ENCODE results near the gene DNM3.

DNA sequence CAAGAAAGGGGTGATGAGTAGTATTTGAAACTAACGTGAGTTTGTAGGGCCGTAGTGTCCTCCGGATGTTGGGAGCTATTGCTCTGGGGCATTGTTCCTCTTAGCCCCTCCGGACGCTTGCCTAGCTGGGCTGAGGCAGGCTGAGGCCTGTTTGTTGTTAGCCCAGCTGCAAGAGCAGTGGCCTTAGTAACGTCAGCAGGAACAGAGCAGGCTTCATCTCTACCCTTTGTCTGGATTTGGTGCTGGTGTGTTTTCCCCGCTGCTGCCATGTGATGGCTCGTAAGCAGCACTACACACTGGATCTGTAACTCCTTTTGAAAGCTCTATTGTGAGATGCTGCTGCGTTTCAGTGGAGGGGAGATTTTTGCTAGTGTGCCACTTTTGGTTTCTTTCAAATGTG lies 57.6 kb downstream of the DNM3 start:
- TF ChIP-seq, protein P1, sequence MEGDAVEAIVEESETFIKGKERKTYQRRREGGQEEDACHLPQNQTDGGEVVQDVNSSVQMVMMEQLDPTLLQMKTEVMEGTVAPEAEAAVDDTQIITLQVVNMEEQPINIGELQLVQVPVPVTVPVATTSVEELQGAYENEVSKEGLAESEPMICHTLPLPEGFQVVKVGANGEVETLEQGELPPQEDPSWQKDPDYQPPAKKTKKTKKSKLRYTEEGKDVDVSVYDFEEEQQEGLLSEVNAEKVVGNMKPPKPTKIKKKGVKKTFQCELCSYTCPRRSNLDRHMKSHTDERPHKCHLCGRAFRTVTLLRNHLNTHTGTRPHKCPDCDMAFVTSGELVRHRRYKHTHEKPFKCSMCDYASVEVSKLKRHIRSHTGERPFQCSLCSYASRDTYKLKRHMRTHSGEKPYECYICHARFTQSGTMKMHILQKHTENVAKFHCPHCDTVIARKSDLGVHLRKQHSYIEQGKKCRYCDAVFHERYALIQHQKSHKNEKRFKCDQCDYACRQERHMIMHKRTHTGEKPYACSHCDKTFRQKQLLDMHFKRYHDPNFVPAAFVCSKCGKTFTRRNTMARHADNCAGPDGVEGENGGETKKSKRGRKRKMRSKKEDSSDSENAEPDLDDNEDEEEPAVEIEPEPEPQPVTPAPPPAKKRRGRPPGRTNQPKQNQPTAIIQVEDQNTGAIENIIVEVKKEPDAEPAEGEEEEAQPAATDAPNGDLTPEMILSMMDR (IDR thresholded peaks at IDR 0.05) = no peak
- no peak for TF ChIP-seq EZH2 (IDR thresholded peaks at IDR 0.05; ENCODE audit: borderline replicate concordance, insufficient read depth, low read depth, low read length, poor library complexity, severe bottlenecking)
